Measurements from ENCODE around the gene CEMIP. TPM values are rescaled to one million over a fixed set of nuclear protein-coding genes. Genes with fewer than 3 reads are reported as not detected.
A peak's percentile ranks its signal among the peaks of the same experiment; 100 is the strongest.

The CEMIP gene
- total RNA-seq, 6 donors from 2014 or later, result 0.59 to 38.8 (median 5.7) TPM

DNA sequence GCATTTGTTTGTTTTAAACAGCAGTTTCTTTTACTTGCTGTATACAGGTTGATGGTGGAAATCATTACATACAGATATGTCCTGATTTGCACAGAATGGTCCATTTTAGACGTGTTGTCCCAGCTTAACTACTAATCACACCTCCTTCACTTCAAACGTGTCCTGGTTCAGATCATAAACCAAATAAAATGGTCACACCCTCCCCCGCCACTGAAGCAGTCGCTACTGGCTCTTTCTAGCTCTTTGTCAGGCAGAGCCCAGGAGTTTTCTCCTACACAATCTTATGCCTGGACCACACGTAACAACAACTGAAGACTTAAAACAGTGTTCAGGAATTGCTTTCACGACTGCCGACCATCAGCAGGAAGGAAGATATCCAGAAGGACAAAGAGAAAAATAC, 136.9 kb downstream of the CEMIP start:
- Histone ChIP-seq H3K4me1 (no peaks in the 10 kb centered on the region), H3K27ac (no peak overlapping the region), H3K36me3 (peaks cover 0 to 11% (median 0%) of the 10 kb centered on the region in 4 donors), H3K27me3 (no peaks in the 10 kb centered on the region), H3K4me3 (no peak overlapping the region), H3K9me3 (no peaks in the 10 kb centered on the region)
- WGBS, 2 donors, result 75 to 81% methylated on average over 7 of the region's 7 CpGs
- TF ChIP-seq POLR2AphosphoS5 (IDR thresholded peaks at IDR 0.05), result no peak
- TF ChIP-seq, protein P1, sequence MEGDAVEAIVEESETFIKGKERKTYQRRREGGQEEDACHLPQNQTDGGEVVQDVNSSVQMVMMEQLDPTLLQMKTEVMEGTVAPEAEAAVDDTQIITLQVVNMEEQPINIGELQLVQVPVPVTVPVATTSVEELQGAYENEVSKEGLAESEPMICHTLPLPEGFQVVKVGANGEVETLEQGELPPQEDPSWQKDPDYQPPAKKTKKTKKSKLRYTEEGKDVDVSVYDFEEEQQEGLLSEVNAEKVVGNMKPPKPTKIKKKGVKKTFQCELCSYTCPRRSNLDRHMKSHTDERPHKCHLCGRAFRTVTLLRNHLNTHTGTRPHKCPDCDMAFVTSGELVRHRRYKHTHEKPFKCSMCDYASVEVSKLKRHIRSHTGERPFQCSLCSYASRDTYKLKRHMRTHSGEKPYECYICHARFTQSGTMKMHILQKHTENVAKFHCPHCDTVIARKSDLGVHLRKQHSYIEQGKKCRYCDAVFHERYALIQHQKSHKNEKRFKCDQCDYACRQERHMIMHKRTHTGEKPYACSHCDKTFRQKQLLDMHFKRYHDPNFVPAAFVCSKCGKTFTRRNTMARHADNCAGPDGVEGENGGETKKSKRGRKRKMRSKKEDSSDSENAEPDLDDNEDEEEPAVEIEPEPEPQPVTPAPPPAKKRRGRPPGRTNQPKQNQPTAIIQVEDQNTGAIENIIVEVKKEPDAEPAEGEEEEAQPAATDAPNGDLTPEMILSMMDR (IDR thresholded peaks at IDR 0.05), result no peak
- no peak for TF ChIP-seq POLR2A (IDR thresholded peaks at IDR 0.05)
- TF ChIP-seq EP300 (IDR thresholded peaks at IDR 0.05), result no peak
- ATAC-seq (ENCODE audit: low FRiP score in 2 of 2) (no peak), DNase-seq (no peak)

DNA sequence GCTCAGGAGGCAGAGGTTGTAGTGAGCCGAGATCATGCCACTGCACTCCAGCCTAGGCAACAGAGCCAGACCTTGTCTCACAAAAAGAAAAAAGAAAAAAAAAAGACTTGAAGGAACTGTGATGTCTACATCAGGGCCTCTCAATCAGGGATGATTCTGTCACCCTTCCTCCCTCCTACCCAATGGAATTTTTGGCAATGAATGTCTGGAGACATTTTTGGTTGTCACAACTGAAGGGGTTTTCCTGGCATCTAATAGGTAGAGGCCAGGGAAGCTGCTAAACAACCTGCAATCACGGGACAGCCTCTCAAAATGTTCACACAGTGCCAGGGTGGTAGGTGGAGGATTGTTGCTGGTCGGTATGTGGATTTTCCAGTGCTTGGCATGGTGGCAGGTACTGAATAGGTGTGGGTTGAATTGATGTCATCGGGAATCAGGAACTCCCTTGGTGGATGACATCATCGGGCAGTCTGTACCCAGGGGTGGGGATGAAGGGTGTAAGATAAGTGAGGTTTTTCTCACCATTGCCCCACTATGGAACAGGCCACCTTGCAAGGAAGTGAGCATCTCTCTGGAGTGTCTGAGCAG, 139.1 kb downstream of the CEMIP start:
- 87 to 89% methylated on average over 5 of the region's 5 CpGs for WGBS, 2 donors

DNA sequence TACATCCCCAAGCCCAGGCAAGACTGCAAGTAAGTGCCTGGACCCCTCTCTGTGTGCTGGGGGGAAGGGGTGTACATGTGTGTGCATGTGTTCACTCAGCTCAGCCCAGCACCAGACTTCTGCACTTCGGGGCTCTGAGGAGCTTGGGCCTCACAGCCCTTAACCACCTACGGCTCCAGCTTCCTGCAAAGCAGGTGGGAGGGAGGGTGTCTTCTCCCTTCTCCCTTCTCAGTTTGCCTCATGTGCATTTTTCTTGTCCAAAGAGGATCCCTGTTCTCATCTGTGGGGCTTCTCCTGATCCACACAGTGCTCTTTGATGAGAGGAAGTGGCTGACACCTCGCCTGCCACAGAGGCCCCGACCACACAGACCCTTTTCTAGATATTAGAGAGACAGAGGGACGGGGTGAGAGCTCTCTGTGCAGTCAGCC, 141.1 kb downstream of the CEMIP start:
- Histone ChIP-seq H3K4me1 (no peaks in the 10 kb centered on the region), H3K27ac (no peak overlapping the region), H3K4me3 (no peak overlapping the region), H3K36me3 (peaks cover 0 to 21% (median 9%) of the 10 kb centered on the region in 4 donors), H3K27me3 (no peaks in the 10 kb centered on the region), H3K9me3 (no peaks in the 10 kb centered on the region)
- ATAC-seq (ENCODE audit: low FRiP score in 2 of 2), result no peak
- no peak for TF ChIP-seq EP300 (IDR thresholded peaks at IDR 0.05)
- no peak for TF ChIP-seq POLR2A (IDR thresholded peaks at IDR 0.05)
- TF ChIP-seq POLR2AphosphoS5 (IDR thresholded peaks at IDR 0.05), result no peak
- TF ChIP-seq, protein P1 (IDR thresholded peaks at IDR 0.05), result no peak
- no peak for DNase-seq
- 72 to 76% methylated on average over 4 to 5 of the region's 5 CpGs for WGBS, 2 donors

More for the DNA sequence above, 139.1 kb downstream of the CEMIP start:
- TF ChIP-seq EP300 (IDR thresholded peaks at IDR 0.05), result no peak
- TF ChIP-seq, protein P1 (IDR thresholded peaks at IDR 0.05), result no peak
- no peak for TF ChIP-seq POLR2AphosphoS5 (IDR thresholded peaks at IDR 0.05)
- no peak for TF ChIP-seq POLR2A (IDR thresholded peaks at IDR 0.05)
- no peak overlapping the region for H3K4me3 ChIP-seq
- H3K9me3 ChIP-seq, result no peaks in the 10 kb centered on the region
- H3K36me3 ChIP-seq, result peaks cover 0 to 21% (median 3%) of the 10 kb centered on the region in 4 donors
- no peaks in the 10 kb centered on the region for H3K27me3 ChIP-seq
- ATAC-seq (ENCODE audit: low FRiP score in 2 of 2) (no peak), DNase-seq (no peak)
- H3K4me1 ChIP-seq, result no peaks in the 10 kb centered on the region
- H3K27ac ChIP-seq, result no peak overlapping the region

DNA sequence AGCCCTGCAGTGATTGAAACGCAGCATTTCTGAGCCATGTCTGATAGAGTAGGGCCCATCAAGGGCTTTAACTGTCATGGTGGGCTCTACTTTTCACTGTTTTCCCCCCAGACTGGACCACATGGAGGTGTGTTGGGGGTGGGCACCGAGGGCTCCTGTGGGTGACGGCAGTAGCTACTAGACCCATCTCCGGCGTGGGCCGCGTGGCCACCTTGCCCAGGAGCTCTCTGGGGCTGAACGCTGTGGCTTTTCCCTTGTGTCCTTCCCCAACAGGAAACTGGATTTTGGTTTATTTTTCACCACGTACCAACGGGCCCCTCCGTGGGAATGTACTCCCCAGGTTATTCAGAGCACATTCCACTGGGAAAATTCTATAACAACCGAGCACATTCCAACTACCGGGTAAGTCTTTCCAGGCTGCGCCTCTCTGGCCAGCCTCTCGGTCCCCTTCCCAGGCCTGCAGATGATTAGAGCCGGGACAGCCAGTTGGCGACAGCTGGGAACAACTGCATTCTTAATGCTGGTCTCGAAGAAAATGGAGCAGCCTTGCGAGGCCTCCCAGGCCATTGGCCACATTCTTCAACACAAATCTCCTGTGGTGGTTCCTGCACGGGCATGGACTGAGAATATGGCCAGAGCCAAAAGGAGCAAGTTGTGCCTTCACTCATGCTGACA, 142.7 kb downstream of the CEMIP start:
- H3K9me3 ChIP-seq, result no peaks in the 10 kb centered on the region
- no peak for TF ChIP-seq POLR2AphosphoS5 (IDR thresholded peaks at IDR 0.05)
- TF ChIP-seq POLR2A (IDR thresholded peaks at IDR 0.05), result no peak
- TF ChIP-seq, protein P1 (IDR thresholded peaks at IDR 0.05), result no peak
- no peak for TF ChIP-seq EP300 (IDR thresholded peaks at IDR 0.05)
- DNase-seq, result peak in 1 of 2 donors; percentile 62
- no peak overlapping the region for H3K27ac ChIP-seq
- no peak overlapping the region for H3K4me3 ChIP-seq
- H3K4me1 ChIP-seq, result no peaks in the 10 kb centered on the region
- WGBS, 2 donors, result 95 to 97% methylated on average over 20 of the region's 20 CpGs
- peaks cover 0 to 21% (median 9%) of the 10 kb centered on the region in 4 donors for H3K36me3 ChIP-seq
- H3K27me3 ChIP-seq, result no peaks in the 10 kb centered on the region
- no peak for ATAC-seq (ENCODE audit: low FRiP score in 2 of 2)
